GM19043 (cell line): Measurements from ENCODE around the gene DLGAP3.
"Not testable (repeated sequence)": the region's sequence is repeated elsewhere in the genome, so short reads cannot be mapped to it uniquely, and the experiment has no call there.

ENCODE experiments used
- ATAC-seq: cut with Tn5 transposase; IDR thresholded peaks from one replicate; pipeline ENCODE4 v1.9.1; 2021; ENCODE audit warnings: low read depth; ENCODE audit not compliant: unreplicated experiment

DLGAP3 gene

DNA sequence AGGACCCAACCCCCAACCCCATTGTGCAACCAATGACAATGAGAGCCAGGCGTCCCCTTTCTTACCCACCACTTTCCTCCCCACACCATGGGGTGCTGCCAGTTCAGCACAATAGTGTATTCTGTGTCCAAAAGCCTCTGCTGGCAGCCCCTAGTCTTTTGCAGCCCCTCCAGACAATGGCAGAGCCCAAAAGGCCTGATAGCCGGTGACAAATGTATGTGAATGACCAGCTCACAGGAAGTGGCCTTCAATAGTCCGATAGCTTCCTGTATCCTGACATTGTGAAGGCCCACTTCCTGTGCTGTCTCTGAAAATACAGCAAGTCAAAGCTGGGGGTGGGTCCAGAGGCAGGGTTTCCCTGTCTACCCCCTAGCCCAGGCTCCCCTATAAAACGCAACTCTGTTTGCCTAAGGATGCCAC, 86.5 kb downstream of the DLGAP3 start:
- no peak for ATAC-seq

- ATAC-seq, result no peak
These were observed 87.4 kb downstream of the DLGAP3 start for GRCh38 chr1:34842073-34842472.

- no peak for ATAC-seq
These were observed 89.0 kb downstream of the DLGAP3 start for GRCh38 chr1:34840426-34840825.

GRCh38 chr1:34839526-34840305, 89.7 kb downstream of the DLGAP3 start:
- no peak for ATAC-seq

GRCh38 chr1:34833711-34834110, 95.7 kb downstream of the DLGAP3 start:
- ATAC-seq, result no peak

- no peak for ATAC-seq
These were observed 97.7 kb downstream of the DLGAP3 start for GRCh38 chr1:34831721-34832246.

DNA sequence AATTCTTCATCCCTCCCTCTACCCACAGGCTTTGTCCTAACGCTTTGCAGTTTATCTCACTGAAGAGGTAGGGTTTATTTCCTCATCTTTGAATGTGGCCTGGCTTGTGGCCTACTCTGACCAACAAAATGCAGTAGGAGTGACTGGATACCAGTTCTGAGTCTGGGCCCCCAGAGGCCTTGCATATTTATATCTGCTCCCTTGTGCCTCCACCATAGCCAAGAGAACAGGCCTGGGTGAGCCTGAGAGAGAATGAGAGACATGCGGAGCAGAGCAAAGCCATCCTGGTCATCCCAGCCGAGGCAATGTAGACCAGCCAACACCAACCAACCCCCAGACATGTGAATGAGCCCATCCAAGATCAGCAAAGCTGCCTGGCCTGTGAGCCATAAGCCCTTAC, 100.2 kb downstream of the DLGAP3 start:
- ATAC-seq, result no peak

DNA sequence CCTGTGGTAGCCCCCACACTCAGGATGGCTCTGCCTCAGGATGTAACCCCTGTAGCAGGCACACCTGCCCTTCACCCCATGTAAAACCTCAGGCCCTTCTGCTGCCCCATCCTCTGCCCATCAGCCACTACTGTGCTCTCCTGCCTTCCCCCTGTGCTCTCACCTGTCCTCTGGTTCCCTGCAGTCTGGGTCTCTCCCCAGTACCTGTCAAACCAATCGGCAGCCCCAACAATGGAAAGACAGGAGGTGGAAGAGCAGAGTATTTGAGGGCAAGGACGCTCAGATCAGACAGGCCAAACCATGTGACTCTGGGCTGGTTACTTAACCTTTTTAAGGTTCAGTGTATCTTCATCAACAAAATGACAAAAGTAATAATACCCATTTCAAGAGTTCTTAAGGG, 100.8 kb downstream of the DLGAP3 start:
- no peak for ATAC-seq

GRCh38 chr1:34827341-34827941, 102.0 kb downstream of the DLGAP3 start:
- no peak for ATAC-seq

DNA sequence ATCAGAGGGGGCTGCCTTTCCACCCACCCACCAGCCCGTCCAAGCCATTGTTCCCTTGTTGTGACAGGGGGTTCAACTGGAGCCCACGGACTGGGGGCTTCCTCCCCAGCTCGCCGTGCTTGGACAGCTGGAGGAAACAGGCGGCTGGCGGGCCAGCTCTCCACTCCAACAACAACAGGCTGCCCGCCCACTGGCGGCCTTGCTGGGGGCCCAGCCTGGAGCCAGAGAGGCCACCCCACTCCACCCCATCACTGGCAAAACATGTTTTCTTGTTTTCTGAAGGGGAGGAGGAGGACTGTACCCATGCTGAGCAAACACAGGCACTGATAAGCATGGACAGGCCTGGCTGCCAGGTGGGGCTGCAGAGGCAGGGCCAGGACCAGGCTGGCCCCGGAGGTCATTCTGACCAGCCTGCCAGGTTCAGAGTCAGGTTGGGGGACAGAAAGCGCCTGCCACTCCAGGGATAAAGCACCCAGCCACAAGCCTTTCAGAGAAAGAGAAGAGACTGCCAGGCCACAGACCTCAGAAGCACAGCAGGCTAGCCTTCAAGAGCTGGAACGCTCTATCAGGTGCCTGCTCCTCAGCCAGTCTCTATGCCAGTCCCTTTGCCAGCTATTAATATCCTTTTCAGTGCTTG, 103.9 kb downstream of the DLGAP3 start:
- ATAC-seq, result no peak

- ATAC-seq, result no peak
These were observed 104.5 kb downstream of the DLGAP3 start for GRCh38 chr1:34824817-34825454.

DNA sequence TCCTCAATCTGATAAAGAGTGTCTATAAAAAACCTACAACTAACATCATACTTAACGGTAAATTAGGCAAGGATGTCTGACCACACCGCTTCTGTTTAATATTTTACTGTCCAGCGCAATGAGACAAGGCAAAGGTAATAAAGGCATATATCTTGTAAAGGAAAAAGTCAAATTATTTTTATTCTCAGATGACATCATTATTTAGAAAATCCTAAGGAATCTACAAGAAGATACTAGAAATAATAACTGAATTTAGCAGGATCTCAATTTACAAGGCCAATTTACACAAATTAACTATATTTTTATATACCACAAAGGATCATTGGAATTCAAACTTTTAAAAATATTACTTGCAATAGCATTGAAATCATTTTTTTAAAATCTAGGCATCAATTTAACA, 107.2 kb downstream of the DLGAP3 start:
- ATAC-seq, result no peak

DNA sequence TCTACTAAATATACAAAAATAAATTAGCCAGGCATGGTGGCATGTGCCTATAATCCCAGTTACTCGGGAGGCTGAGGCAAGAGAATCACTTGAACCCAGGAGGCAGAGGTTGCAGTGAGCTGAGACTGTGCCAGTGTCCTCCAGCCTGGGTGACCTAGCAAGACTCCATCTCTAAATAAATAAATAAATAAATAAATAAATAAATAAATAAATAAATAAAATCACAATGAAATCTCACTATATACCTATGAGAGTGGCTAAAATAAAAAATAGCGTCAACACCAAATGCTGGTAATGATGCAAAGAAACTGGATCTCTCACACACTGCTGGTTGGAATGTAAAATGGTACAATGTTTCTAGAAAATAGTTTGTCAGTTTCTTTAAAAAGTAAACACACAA, 110.6 kb downstream of the DLGAP3 start:
- not testable (repeated sequence) for ATAC-seq

DNA sequence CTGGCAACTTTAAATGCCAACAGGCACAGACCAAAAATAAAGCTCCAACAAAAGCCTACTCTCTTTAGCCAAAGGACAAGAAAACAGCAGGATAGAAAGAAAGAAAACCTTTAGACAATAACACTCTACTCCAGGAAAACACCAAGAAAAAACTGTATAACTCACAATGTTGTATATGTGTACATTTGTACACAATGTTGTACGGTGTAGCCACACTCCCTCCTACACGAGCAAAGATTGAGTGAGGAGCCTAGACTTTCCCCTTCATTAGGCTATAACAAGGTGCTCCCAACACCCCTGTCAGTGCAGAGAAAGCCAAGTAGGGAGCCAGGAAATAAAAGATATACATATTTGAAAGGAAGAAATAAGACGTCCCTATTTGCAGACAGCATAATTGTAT, 112.7 kb downstream of the DLGAP3 start:
- ATAC-seq, result no peak

GRCh38 chr1:34816332-34816731, 113.1 kb downstream of the DLGAP3 start:
- no peak for ATAC-seq
